ENCODE data around the gene ENTPD8. TPM values are rescaled to one million over a fixed set of nuclear protein-coding genes. Genes with fewer than 3 reads are reported as not detected.

ENTPD8 gene
- total and polyA plus RNA-seq, 2 experiments from 2014 or later: 0.15 to 0.51 TPM

- no peaks in the 10 kb centered on the region for H3K36me3 ChIP-seq
- H3K4me1 ChIP-seq (ENCODE audit: low read depth): no peaks in the 10 kb centered on the region
- no peak for TF ChIP-seq CTCF (IDR thresholded peaks at IDR 0.05; ENCODE audit: low read depth, low read length)
- no peaks in the 10 kb centered on the region for H3K27me3 ChIP-seq
- H3K27ac ChIP-seq: no peak overlapping the region
- H3K4me3 ChIP-seq: no peak overlapping the region
- H3K9me3 ChIP-seq (ENCODE audit: low read depth): no peaks in the 10 kb centered on the region
- no peak for DNase-seq (ENCODE audit: low read depth in 1 of 2, low spot score in 1 of 2)
Observed at GRCh38 chr9:137477778-137478612, 36.8 kb upstream of the ENTPD8 start.

DNA sequence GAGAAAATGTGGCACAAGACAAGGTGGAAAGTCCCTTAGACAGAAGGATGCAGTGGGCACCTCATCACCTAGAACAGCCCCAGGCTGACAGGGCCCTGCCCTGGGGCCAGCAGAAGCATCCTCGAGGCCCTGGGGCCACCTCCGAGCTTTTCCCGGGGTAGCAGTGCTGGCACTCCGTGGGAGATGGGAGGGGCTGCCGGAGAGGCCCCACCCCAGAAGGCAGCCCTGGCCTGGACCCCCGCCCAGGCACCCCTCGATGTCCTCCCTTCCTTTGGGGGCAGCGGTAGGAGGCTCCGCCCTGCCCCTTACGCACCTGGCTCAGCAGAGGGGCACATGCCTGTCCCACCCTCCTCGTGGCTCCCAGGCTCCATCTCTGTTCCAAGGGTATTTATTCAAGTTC is 35.7 kb upstream of the ENTPD8 start:
- H3K36me3 ChIP-seq: no peaks in the 10 kb centered on the region

GRCh38 chr9:137475666-137476065 is 34.5 kb upstream of the ENTPD8 start:
- DNase-seq (ENCODE audit: low read depth in 1 of 2, low spot score in 1 of 2): no peak
- Histone ChIP-seq H3K27me3 (no peaks in the 10 kb centered on the region), H3K9me3 (ENCODE audit: low read depth) (no peaks in the 10 kb centered on the region), H3K4me1 (ENCODE audit: low read depth) (no peaks in the 10 kb centered on the region), H3K36me3 (no peaks in the 10 kb centered on the region), H3K4me3 (no peak overlapping the region), H3K27ac (no peak overlapping the region)
- no peak for TF ChIP-seq CTCF (IDR thresholded peaks at IDR 0.05; ENCODE audit: low read depth, low read length)

More for the DNA sequence above, 35.7 kb upstream of the ENTPD8 start:
- no peak for TF ChIP-seq CTCF (IDR thresholded peaks at IDR 0.05; ENCODE audit: low read depth, low read length)
- Histone ChIP-seq H3K27ac (no peak overlapping the region), H3K4me3 (no peak overlapping the region), H3K27me3 (no peaks in the 10 kb centered on the region), H3K4me1 (ENCODE audit: low read depth) (no peaks in the 10 kb centered on the region), H3K9me3 (ENCODE audit: low read depth) (no peaks in the 10 kb centered on the region)
- DNase-seq (ENCODE audit: low read depth in 1 of 2, low spot score in 1 of 2): no peak

GRCh38 chr9:137474271-137474670 is 33.1 kb upstream of the ENTPD8 start:
- Histone ChIP-seq H3K27me3 (no peaks in the 10 kb centered on the region), H3K9me3 (ENCODE audit: low read depth) (no peaks in the 10 kb centered on the region), H3K27ac (no peak overlapping the region), H3K4me3 (no peak overlapping the region), H3K36me3 (no peaks in the 10 kb centered on the region), H3K4me1 (ENCODE audit: low read depth) (no peaks in the 10 kb centered on the region)
- DNase-seq (ENCODE audit: low read depth in 1 of 2, low spot score in 1 of 2): no peak
- no peak for TF ChIP-seq CTCF (IDR thresholded peaks at IDR 0.05; ENCODE audit: low read depth, low read length)

DNA sequence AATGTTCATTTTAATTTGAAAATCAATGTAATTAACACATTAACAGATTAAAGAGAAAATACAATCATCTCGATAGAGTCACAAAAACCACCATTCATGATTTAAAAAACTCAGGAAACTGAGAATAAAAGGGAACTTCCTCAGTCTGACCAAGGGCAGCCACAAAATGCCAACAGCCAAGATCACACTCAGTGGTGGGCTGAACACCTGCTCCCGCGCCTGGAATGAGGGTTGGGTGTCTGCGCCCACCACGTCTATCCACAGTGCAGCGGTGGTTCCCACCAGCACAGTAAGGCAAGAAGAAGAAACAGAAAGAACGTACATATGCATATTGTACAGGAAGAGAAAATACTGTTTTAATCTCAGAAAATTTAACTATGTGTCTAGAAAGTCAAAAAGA is 29.6 kb upstream of the ENTPD8 start:
- H3K36me3 ChIP-seq: no peaks in the 10 kb centered on the region
- H3K4me3 ChIP-seq: no peak overlapping the region
- H3K27me3 ChIP-seq: no peaks in the 10 kb centered on the region
- H3K4me1 ChIP-seq (ENCODE audit: low read depth): no peaks in the 10 kb centered on the region
- no peak for DNase-seq (ENCODE audit: low read depth in 1 of 2, low spot score in 1 of 2)
- no peaks in the 10 kb centered on the region for H3K9me3 ChIP-seq (ENCODE audit: low read depth)
- no peak for TF ChIP-seq CTCF (IDR thresholded peaks at IDR 0.05; ENCODE audit: low read depth, low read length)
- no peak overlapping the region for H3K27ac ChIP-seq

All from cardiac muscle cell (in vitro differentiated cells and primary cell).